ENCODE results near the gene PPP1R3G.
"Not testable (repeated sequence)": the region's sequence is repeated elsewhere in the genome, so short reads cannot be mapped to it uniquely, and the experiment has no call there.

Gene PPP1R3G

GRCh38 chr6:5055118-5055517 lies 30.0 kb upstream of the PPP1R3G start:
- POLR2A ChIA-PET: no interaction called here
- DNase-seq (ENCODE audit: extremely low spot score): no peak
- TF ChIP-seq CTCF (IDR thresholded peaks at IDR 0.05; ENCODE audit: control extremely low read depth, extremely low read depth, low read depth, missing control alignments): no peak
- CTCF ChIA-PET: interaction anchor here (0.7 kb wide), 1 partner anchor 248 kb away, joined by 3 read pairs; no protein-coding TSS in a partner anchor

GRCh38 chr6:5058254-5058653 lies 26.9 kb upstream of the PPP1R3G start:
- ChIA-PET POLR2A (no interaction called here), CTCF (interaction anchor here (0.9 to 2.4 kb wide), 3 partner anchors 9 to 245 kb away, joined by 3 to 8 read pairs (median 8); no protein-coding TSS in a partner anchor)
- TF ChIP-seq CTCF (IDR thresholded peaks at IDR 0.05; ENCODE audit: control extremely low read depth, extremely low read depth, low read depth, missing control alignments): no peak
- DNase-seq (ENCODE audit: extremely low spot score): no peak

GRCh38 chr6:5059036-5059896 lies 25.9 kb upstream of the PPP1R3G start:
- POLR2A ChIA-PET: no interaction called here
- no peak for DNase-seq (ENCODE audit: extremely low spot score)
- no peak for TF ChIP-seq CTCF (IDR thresholded peaks at IDR 0.05; ENCODE audit: control extremely low read depth, extremely low read depth, low read depth, missing control alignments)
- CTCF ChIA-PET: interaction anchor here (1.1 kb wide), 1 partner anchor 244 kb away, joined by 3 read pairs; no protein-coding TSS in a partner anchor

GRCh38 chr6:5060439-5060838 lies 24.7 kb upstream of the PPP1R3G start:
- DNase-seq (ENCODE audit: extremely low spot score); POLR2A ChIA-PET: not testable (repeated sequence)
- CTCF ChIA-PET: interaction anchor here (1.3 kb wide), 1 partner anchor 19 kb away, joined by 3 read pairs; no protein-coding TSS in a partner anchor

- ChIA-PET POLR2A (no interaction called here), CTCF (interaction anchor here (1.3 kb wide), 1 partner anchor 18 kb away, joined by 3 read pairs; no protein-coding TSS in a partner anchor)
- no peak for TF ChIP-seq CTCF (IDR thresholded peaks at IDR 0.05; ENCODE audit: control extremely low read depth, extremely low read depth, low read depth, missing control alignments)
- DNase-seq (ENCODE audit: extremely low spot score): no peak
Observed at GRCh38 chr6:5061152-5061551, 24.0 kb upstream of the PPP1R3G start.

- no peak for TF ChIP-seq CTCF (IDR thresholded peaks at IDR 0.05; ENCODE audit: control extremely low read depth, extremely low read depth, low read depth, missing control alignments)
- ChIA-PET POLR2A (no interaction called here), CTCF (interaction anchor here (0.9 kb wide), 1 partner anchor 22 kb away, joined by 3 read pairs; the partner anchor contains the start of gene PPP1R3G)
Observed at GRCh38 chr6:5063617-5064016, 21.5 kb upstream of the PPP1R3G start.

GRCh38 chr6:5066456-5067093 lies 18.6 kb upstream of the PPP1R3G start:
- no peak for TF ChIP-seq CTCF (IDR thresholded peaks at IDR 0.05; ENCODE audit: control extremely low read depth, extremely low read depth, low read depth, missing control alignments)
- POLR2A ChIA-PET: no interaction called here
- CTCF ChIA-PET: interaction anchor here (1.0 kb wide), 1 partner anchor 9 kb away, joined by 3 read pairs; no protein-coding TSS in a partner anchor
- DNase-seq (ENCODE audit: extremely low spot score): no peak

More at GRCh38 chr6:5063617-5064016, 21.5 kb upstream of the PPP1R3G start:
- DNase-seq (ENCODE audit: extremely low spot score): no peak
